Upper lobe of right lung (tissue), 1 donor: ENCODE measurements around the gene PAK1IP1. TPM values are rescaled to one million over a fixed set of nuclear protein-coding genes. Genes with fewer than 3 reads are reported as not detected.
"Not testable (repeated sequence)": the region's sequence is repeated elsewhere in the genome, so short reads cannot be mapped to it uniquely, and the experiment has no call there.

Experiments used
- ATAC-seq: fragments of 200-7000 bp; cut with Tn5 transposase; one replicate; pipeline ENCODE4 v1.9.1; 2020; ENCODE audit warnings: mild to moderate bottlenecking, moderate library complexity
- DNase-seq: peaks from one replicate; pipeline ENCODE4 v3.0.0-alpha.2; 2020
- H3K27ac ChIP-seq: fragments of 200-600 bp; one replicate; pipeline ENCODE4 v1.8.0; 2022
- H3K27me3 ChIP-seq: fragments of 200-600 bp; one replicate; pipeline ENCODE4 v1.8.0; 2022; ENCODE audit warnings: mild to moderate bottlenecking
- H3K36me3 ChIP-seq: fragments of 200-600 bp; one replicate; pipeline ENCODE4 v1.8.0; 2022
- H3K4me1 ChIP-seq: fragments of 200-600 bp; one replicate; pipeline ENCODE4 v1.8.0; 2022
- H3K4me3 ChIP-seq: fragments of 200-600 bp; one replicate; pipeline ENCODE4 v1.8.0; 2022; ENCODE audit warnings: mild to moderate bottlenecking
- H3K9me3 ChIP-seq: fragments of 200-600 bp; one replicate; pipeline ENCODE4 v1.8.0; 2022
- CTCF ChIP-seq: fragments of 200-600 bp; IDR thresholded peaks from one replicate; pipeline ENCODE4 v1.8.0; 2022; ENCODE audit warnings: antibody characterized with exemption
- intact Hi-C: fragments of 100-400 bp; cut with DNase I; formaldehyde crosslinking; loops from one replicate; pipeline ENCODE4 v1.11.0; 2022
- total RNA-seq: library from RNA; stranded (reverse); fragmentation: NEBNext Ultra II Directional; extraction: Animal tissue kit (Norgen Biotek cat#: 25700); gene quantifications from one replicate; pipeline ENCODE4 v1.2.1, GENCODE V29; 2021
- donor health status: DM: no; HTN: yes; CAD: no; lungs with severe emphysema.

The PAK1IP1 gene
- total RNA-seq, 1 donor from 2014 or later: 11.6 TPM

GRCh38 chr6:10725716-10726115, 30.9 kb downstream of the PAK1IP1 start:
- intact Hi-C loops: no loop called here
- Histone ChIP-seq H3K4me1 (peaks cover 15% of the 10 kb centered on the region), H3K27ac (no peak overlapping the region), H3K36me3 (peaks cover 53% of the 10 kb centered on the region), H3K4me3 (no peak overlapping the region), H3K27me3 (no peaks in the 10 kb centered on the region), H3K9me3 (no peaks in the 10 kb centered on the region)
- DNase-seq (no peak), ATAC-seq (no peak)
- no peak for TF ChIP-seq CTCF

DNA sequence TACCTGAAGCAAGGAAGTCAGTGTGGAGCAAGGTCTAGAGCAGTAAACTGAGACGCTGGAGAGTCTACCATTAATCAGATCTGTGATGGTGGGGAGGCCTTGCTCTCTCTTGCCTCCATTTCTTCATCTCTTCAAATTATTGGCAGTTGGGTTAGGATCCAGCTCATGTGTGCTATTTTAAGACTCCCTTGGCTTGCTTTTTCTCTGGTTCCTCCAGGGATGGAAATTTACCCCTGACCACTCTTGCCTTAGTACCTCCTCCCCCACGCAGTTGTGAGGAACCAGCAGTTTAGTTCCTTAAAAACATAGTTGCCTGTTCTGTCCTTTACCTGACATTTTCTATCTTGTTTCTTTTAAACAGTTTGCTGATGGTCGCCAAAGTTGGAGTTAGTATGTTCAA, 35.5 kb downstream of the PAK1IP1 start:
- H3K9me3 ChIP-seq: no peaks in the 10 kb centered on the region
- H3K4me3 ChIP-seq: no peak overlapping the region
- H3K36me3 ChIP-seq: peaks cover 78% of the 10 kb centered on the region
- peak; percentile 31 for ATAC-seq
- H3K4me1 ChIP-seq: no peaks in the 10 kb centered on the region
- intact Hi-C loops: no loop called here
- no peaks in the 10 kb centered on the region for H3K27me3 ChIP-seq
- no peak overlapping the region for H3K27ac ChIP-seq
- TF ChIP-seq CTCF: no peak
- DNase-seq: no peak

- no peak for TF ChIP-seq CTCF
- no peak overlapping the region for H3K4me3 ChIP-seq
- ATAC-seq (no peak), DNase-seq (no peak)
- no peaks in the 10 kb centered on the region for H3K9me3 ChIP-seq
- H3K36me3 ChIP-seq: peaks cover 54% of the 10 kb centered on the region
- no peaks in the 10 kb centered on the region for H3K27me3 ChIP-seq
- intact Hi-C loops: no loop called here
- H3K27ac ChIP-seq: no peak overlapping the region
- H3K4me1 ChIP-seq: no peaks in the 10 kb centered on the region
Measured at GRCh38 chr6:10733151-10733715, 38.5 kb downstream of the PAK1IP1 start.

DNA sequence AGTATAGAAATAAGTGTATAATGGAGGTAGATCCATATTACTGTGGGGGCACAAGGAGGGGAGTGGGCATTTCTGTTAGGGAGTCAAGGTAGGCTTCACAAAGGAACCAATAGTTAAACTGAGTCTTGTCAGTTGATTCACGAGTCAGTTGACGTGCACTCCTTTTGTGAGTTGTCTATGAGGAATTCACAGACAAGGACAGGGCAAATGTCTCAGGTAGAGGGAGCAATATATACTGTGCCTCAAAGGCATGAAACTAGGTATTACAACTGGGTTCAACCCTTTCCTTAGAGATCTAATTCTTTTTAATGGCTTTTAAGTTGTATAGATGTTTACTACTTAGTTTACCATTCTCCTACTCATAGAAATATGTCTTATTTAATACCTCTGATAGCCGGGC, 39.1 kb downstream of the PAK1IP1 start:
- no peak for ATAC-seq

GRCh38 chr6:10736731-10737130, 42.0 kb downstream of the PAK1IP1 start:
- DNase-seq (no peak), ATAC-seq (no peak)
- Histone ChIP-seq H3K36me3 (peaks cover 21% of the 10 kb centered on the region), H3K27ac (no peak overlapping the region), H3K4me3 (no peak overlapping the region), H3K27me3 (no peaks in the 10 kb centered on the region), H3K9me3 (no peaks in the 10 kb centered on the region), H3K4me1 (no peaks in the 10 kb centered on the region)
- no peak for TF ChIP-seq CTCF
- intact Hi-C loops: no loop called here

More for the DNA sequence above, 39.1 kb downstream of the PAK1IP1 start:
- Histone ChIP-seq H3K4me1 (no peaks in the 10 kb centered on the region), H3K27ac (no peak overlapping the region), H3K36me3 (peaks cover 48% of the 10 kb centered on the region), H3K27me3 (no peaks in the 10 kb centered on the region), H3K9me3 (no peaks in the 10 kb centered on the region), H3K4me3 (no peak overlapping the region)
- TF ChIP-seq CTCF: no peak
- intact Hi-C loops: no loop called here
- no peak for DNase-seq

- H3K4me3 ChIP-seq: no peak overlapping the region
- ATAC-seq (no peak), DNase-seq (no peak)
- no peaks in the 10 kb centered on the region for H3K4me1 ChIP-seq
- no peaks in the 10 kb centered on the region for H3K9me3 ChIP-seq
- no peaks in the 10 kb centered on the region for H3K27me3 ChIP-seq
- intact Hi-C loops: no loop called here
- H3K36me3 ChIP-seq: no peaks in the 10 kb centered on the region
- TF ChIP-seq CTCF: no peak
- H3K27ac ChIP-seq: no peak overlapping the region
Measured at GRCh38 chr6:10740061-10740460, 45.3 kb downstream of the PAK1IP1 start.

GRCh38 chr6:10741643-10742042, 46.9 kb downstream of the PAK1IP1 start:
- H3K27ac ChIP-seq, intact Hi-C loops, ATAC-seq: not testable (repeated sequence)

More at GRCh38 chr6:10741643-10742042, 46.9 kb downstream of the PAK1IP1 start:
- H3K4me1 ChIP-seq, H3K9me3 ChIP-seq, H3K4me3 ChIP-seq, DNase-seq, H3K36me3 ChIP-seq, H3K27me3 ChIP-seq: not testable (repeated sequence)
